ENCODE data around the gene ACTN2. TPM values are rescaled to one million over a fixed set of nuclear protein-coding genes. Genes with fewer than 3 reads are reported as not detected.

Gene ACTN2
- total RNA-seq, 1 donor from 2014 or later: 2.4 TPM

DNA sequence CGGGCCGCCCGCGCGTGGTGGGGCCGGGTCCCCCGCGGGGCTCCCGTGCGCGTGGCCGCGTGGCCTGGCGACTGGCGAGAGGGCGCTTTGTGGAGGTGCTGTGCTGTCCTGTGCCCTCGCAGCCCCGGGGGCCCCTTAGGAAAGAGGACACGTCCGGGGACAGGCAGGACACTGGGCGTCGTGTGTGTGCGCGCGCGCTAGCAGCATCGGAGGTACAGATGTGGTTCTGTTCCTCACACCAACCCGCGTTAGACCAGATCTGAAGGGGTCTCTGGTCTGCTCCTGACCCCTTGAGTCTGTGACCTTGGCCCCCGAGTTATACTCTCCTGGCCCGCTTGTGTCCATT lies 489 bp downstream of the ACTN2 start:
- Mint-ChIP-seq H3K27ac (no peak overlapping the region), H3K9me3 (no peaks in the 10 kb centered on the region), H3K4me3 (peak overlapping the region; percentile 78), H3K4me1 (ENCODE audit: unreplicated experiment) (peaks cover 8% of the 10 kb centered on the region), H3K36me3 (no peaks in the 10 kb centered on the region), H3K27me3 (peaks cover 63% of the 10 kb centered on the region)
- TF ChIP-seq CTCF (conservative IDR thresholded peaks at IDR 0.05): no peak
- no peak for DNase-seq (ENCODE audit: extremely low spot score, unreplicated experiment)

- peak overlapping the region; percentile 78 for H3K4me3 Mint-ChIP-seq
- peaks cover 65% of the 10 kb centered on the region for H3K27me3 Mint-ChIP-seq
- no peak for DNase-seq (ENCODE audit: extremely low spot score, unreplicated experiment)
These were observed 974 bp downstream of the ACTN2 start for GRCh38 chr1:236687273-236687672.

DNA sequence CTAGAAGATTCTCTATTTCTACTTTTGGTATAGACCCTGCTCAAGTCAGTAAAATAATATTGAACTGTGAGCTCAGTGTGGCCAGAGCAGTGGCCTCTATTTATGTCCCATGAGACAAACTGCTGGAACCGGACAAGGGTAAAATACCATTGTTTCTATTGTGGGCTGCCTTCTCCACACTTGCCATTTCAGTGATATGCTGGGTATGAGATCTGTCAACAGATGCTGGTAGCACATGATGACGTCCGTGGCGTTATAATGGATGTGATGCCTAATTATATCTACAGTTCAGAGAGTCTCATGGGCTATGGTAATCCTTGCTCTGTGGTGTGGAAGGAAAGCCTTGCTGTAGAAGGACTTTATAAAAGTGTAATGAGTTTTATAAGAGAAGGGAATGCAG lies 2.4 kb downstream of the ACTN2 start:
- peaks cover 66% of the 10 kb centered on the region for H3K27me3 Mint-ChIP-seq
- no peak overlapping the region for H3K27ac Mint-ChIP-seq
- TF ChIP-seq CTCF (conservative IDR thresholded peaks at IDR 0.05): no peak
- peaks cover 16% of the 10 kb centered on the region for H3K4me1 Mint-ChIP-seq (ENCODE audit: unreplicated experiment)
- no peak overlapping the region for H3K4me3 Mint-ChIP-seq
- H3K36me3 Mint-ChIP-seq: no peaks in the 10 kb centered on the region
- H3K9me3 Mint-ChIP-seq: no peaks in the 10 kb centered on the region
- DNase-seq (ENCODE audit: extremely low spot score, unreplicated experiment): no peak

More at GRCh38 chr1:236687273-236687672, 974 bp downstream of the ACTN2 start:
- Mint-ChIP-seq H3K27ac (no peak overlapping the region), H3K36me3 (no peaks in the 10 kb centered on the region), H3K9me3 (no peaks in the 10 kb centered on the region), H3K4me1 (ENCODE audit: unreplicated experiment) (peaks cover 10% of the 10 kb centered on the region)
- TF ChIP-seq CTCF (conservative IDR thresholded peaks at IDR 0.05): no peak

- Mint-ChIP-seq H3K4me1 (ENCODE audit: unreplicated experiment) (peaks cover 16% of the 10 kb centered on the region), H3K36me3 (no peaks in the 10 kb centered on the region), H3K9me3 (no peaks in the 10 kb centered on the region), H3K27ac (no peak overlapping the region), H3K4me3 (no peak overlapping the region), H3K27me3 (peaks cover 68% of the 10 kb centered on the region)
- TF ChIP-seq CTCF (conservative IDR thresholded peaks at IDR 0.05): no peak
- DNase-seq (ENCODE audit: extremely low spot score, unreplicated experiment): no peak
These were observed 3.6 kb downstream of the ACTN2 start for GRCh38 chr1:236689713-236690569.

DNA sequence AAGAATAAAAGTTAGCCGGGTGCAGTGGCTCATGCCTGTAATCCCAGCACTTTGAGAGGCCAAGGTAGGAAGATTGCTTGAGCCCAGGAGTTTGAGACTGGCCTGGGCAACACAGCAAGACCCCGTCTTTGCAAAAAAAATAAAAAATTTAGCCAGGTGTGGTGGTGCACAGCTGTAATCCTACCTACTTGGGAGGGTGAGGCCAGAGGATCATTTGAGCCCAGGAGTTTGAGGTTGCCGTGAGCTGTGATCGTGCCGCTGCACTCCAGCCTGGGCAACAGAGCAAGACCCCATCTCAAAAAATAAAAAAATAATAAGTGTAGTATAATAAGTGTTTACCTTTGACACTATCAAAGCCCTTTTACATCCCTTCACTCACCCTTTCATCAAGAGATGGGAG lies 5.0 kb downstream of the ACTN2 start:
- Mint-ChIP-seq H3K36me3 (no peaks in the 10 kb centered on the region), H3K27ac (no peak overlapping the region), H3K4me1 (ENCODE audit: unreplicated experiment) (peaks cover 12% of the 10 kb centered on the region), H3K27me3 (peaks cover 57% of the 10 kb centered on the region), H3K4me3 (no peak overlapping the region), H3K9me3 (no peaks in the 10 kb centered on the region)
- no peak for TF ChIP-seq CTCF (conservative IDR thresholded peaks at IDR 0.05)
- DNase-seq (ENCODE audit: extremely low spot score, unreplicated experiment): no peak
